Mucosa of descending colon (tissue), 3 donors: Measurements from ENCODE around the gene ERGIC1. TPM values are rescaled to one million over a fixed set of nuclear protein-coding genes. Genes with fewer than 3 reads are reported as not detected.
A peak's percentile ranks its signal among the peaks of the same experiment; 100 is the strongest.

Experiments
- ATAC-seq: fragments of 200-7000 bp; cut with Tn5 transposase; one replicate; pipeline ENCODE4 v1.9.1; 2020; ENCODE audit warnings: mild to moderate bottlenecking, moderate library complexity
- DNase-seq, 3 donors: peaks; one replicate each; pipeline ENCODE4 v3.0.0-alpha.2; 2020
- H3K36me3 ChIP-seq: fragments of 200-600 bp; one replicate; pipeline ENCODE4 v1.8.0; 2021; ENCODE audit warnings: low read depth, mild to moderate bottlenecking
- H3K4me1 ChIP-seq: fragments of 200-600 bp; one replicate; pipeline ENCODE4 v1.8.0; 2021; ENCODE audit warnings: low read depth, mild to moderate bottlenecking
- H3K4me3 ChIP-seq: fragments of 200-600 bp; one replicate; pipeline ENCODE4 v1.8.0; 2021; ENCODE audit warnings: mild to moderate bottlenecking
- H3K9me3 ChIP-seq: fragments of 200-600 bp; one replicate; pipeline ENCODE4 v1.8.0; 2021; ENCODE audit warnings: mild to moderate bottlenecking
- CTCF ChIP-seq: fragments of 200-600 bp; IDR thresholded peaks from one replicate; pipeline ENCODE4 v1.8.0; 2022; ENCODE audit warnings: antibody characterized with exemption, mild to moderate bottlenecking
- intact Hi-C, 2 donors: fragments of 100-400 bp; cut with DNase I in 1 of 2; cut with micrococcal nuclease in 1 of 2; formaldehyde crosslinking; loops; one replicate each; pipeline versions ENCODE4 v1.11.0 to v1.11.1; 2022; cut with DNase I, micrococcal nuclease
- total RNA-seq, 3 donors: library from RNA; stranded (reverse); fragmentation: NEBNext Ultra II Directional in 2 of 3; extraction: Animal tissue kit (Norgen Biotek cat#: 25700) in 2 of 3; gene quantifications; one replicate each; pipeline versions ENCODE4 v1.2.1 to v1.2.4, GENCODE V29; 2021 to 2023
- donor health status: DM: no; HTN: no; CAD: no; lungs with moderate emphysema.
- donor health status: DM: no; HTN: no; CAD: no.
- donor health status: DM: no; HTN: yes; CAD: no.

The ERGIC1 gene
- total RNA-seq, 3 donors from 2014 or later = 153 to 222 (median 199) TPM

- no peak for ATAC-seq
- no peak for TF ChIP-seq CTCF
- DNase-seq = no peak
- H3K4me3 ChIP-seq = no peak overlapping the region
- H3K9me3 ChIP-seq = no peaks in the 10 kb centered on the region
- H3K36me3 ChIP-seq = no peaks in the 10 kb centered on the region
- H3K4me1 ChIP-seq = no peaks in the 10 kb centered on the region
- intact Hi-C loops = no loop called here
Observed at GRCh38 chr5:172954751-172955159, 120.7 kb downstream of the ERGIC1 start.

- no peak for TF ChIP-seq CTCF
- intact Hi-C loops = no loop called here
- Histone ChIP-seq H3K9me3 (no peaks in the 10 kb centered on the region), H3K4me1 (peaks cover 5% of the 10 kb centered on the region), H3K36me3 (no peaks in the 10 kb centered on the region), H3K4me3 (no peak overlapping the region)
- DNase-seq (no peak), ATAC-seq (no peak)
Observed at GRCh38 chr5:172956228-172956627, 122.2 kb downstream of the ERGIC1 start.

- H3K36me3 ChIP-seq = no peaks in the 10 kb centered on the region
- no peak for ATAC-seq
- no peak overlapping the region for H3K4me3 ChIP-seq
- no peaks in the 10 kb centered on the region for H3K9me3 ChIP-seq
- TF ChIP-seq CTCF = no peak
- peaks cover 5% of the 10 kb centered on the region for H3K4me1 ChIP-seq
- DNase-seq = no peak
- intact Hi-C loops = no loop called here
Observed at GRCh38 chr5:172956936-172957335, 122.9 kb downstream of the ERGIC1 start.

- no peaks in the 10 kb centered on the region for H3K36me3 ChIP-seq
- H3K4me3 ChIP-seq = no peak overlapping the region
- TF ChIP-seq CTCF = no peak
- ATAC-seq = no peak
- DNase-seq = no peak
- H3K9me3 ChIP-seq = no peaks in the 10 kb centered on the region
- peaks cover 5% of the 10 kb centered on the region for H3K4me1 ChIP-seq
- intact Hi-C loops = no loop called here
Observed at GRCh38 chr5:172957458-172957857, 123.4 kb downstream of the ERGIC1 start.

GRCh38 chr5:172958331-172959046 lies 124.4 kb downstream of the ERGIC1 start:
- ATAC-seq (peak; percentile 90), DNase-seq (peak; percentile 76 to 82 (median 77))
- no peak for TF ChIP-seq CTCF
- intact Hi-C loops = no loop called here
- H3K9me3 ChIP-seq = no peaks in the 10 kb centered on the region
- H3K4me3 ChIP-seq = peak overlapping the region; percentile 70
- no peaks in the 10 kb centered on the region for H3K36me3 ChIP-seq
- H3K4me1 ChIP-seq = peaks cover 5% of the 10 kb centered on the region
